ENCODE results near the gene TBL1X.

Gene TBL1X

DNA sequence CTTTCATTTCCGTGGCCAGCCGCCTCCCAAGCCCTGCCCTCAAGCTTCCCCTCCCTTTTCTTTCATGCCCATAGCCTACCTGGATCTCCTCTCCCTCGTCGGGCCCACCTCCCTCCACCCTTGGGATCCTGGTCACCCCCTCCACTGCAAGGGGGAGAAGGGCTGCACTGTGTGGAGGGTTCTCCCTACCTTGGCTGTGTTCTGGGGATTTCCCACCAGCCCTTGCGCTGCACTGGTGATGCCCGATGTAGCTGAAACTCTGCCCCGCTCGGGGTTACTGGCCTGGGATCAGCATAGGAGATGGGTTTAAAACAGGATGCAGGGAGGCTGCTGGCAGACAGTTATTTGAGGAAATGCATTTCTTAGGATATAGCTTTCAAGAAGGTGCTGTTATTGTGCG lies 128.9 kb downstream of the TBL1X start:
- no peak for DNase-seq

DNA sequence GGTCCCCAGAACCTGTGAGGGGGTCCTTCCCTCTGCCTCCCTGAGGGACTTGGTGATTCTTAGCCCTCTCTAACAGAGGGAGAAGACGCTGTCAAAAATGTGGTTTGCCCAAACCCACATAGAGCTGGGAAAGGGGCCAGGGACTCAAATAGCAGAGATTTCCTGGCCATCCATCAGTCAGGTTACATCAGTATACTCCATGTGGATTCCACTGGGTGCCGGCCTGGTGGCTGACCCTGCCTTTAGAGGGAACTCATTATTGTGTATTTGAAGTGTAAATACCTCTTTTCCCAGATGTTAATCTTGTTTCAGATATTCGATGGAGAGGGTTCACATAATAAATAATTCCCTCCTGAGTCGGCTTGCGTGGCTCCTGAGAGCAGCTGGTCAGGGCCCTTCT lies 130.3 kb downstream of the TBL1X start:
- no peak for DNase-seq

DNA sequence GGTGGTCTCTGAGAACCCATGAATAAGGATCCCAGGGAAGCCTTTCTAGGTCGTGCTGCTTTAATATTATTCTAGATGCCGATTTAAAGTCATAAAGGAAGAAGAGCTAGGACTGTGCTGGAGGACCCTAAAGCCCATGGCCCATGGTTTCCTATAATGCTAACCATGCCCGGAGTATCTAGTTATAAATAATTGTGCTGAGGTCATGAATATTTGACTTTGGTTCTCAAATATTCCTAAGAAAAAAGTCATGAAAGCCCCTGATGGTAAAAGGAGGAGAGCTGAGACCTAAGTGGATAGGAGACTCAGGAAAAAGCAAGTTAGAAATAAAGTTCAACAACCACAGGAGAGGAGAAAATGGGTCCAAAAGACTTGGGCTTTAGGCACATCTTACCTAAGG lies 132.0 kb downstream of the TBL1X start:
- DNase-seq = no peak

DNA sequence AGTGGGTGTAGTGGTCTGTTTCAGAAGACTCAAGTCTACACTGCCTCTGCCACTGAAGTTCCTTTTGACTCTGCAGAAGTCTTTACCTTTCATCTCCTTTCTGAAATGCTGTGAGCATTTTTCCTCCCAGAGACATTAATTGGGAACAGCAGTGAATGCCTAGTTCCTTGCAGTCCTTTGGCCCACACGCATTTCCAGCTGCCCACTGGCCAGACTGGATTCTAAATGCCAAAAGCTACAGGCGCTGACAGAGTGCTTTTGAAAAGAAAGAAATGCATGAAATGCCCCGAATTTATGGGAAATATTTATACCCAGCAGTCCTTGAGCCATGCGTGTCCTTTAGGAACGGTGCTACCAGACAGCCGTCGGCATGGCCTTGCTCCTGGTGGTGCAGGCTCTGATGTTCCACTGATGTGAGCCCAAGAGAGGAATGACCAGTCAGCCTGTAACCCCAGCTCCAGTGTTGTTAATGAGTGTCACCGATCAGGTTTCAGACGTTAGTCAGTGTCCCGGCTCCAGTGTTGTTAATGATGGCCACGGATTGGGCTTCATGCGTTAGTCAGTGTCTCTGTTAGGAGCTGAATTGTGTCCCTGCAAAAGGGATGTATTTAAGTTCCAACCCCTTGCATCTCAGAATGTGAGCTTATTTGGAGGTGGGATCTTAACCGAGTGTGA lies 132.6 kb downstream of the TBL1X start:
- no peak for DNase-seq

DNA sequence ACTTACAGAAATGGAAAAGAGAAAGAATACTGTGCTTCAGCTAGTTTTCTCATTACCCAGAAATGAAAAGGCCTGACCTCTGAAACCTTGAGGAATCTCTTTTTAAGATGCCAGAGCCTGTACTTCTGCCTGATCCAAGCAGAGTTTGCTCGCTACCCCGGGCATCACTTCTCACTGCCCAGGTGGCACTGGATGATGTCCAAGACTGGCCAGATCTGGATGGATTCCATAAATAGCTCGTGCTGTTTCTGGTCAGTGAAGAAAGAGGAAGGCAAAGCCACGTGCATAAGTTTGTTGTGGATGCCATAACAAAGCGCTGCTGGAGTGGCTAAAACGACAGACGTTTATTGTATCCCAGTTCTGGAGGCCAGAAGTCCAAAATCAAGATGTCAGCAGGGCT lies 133.5 kb downstream of the TBL1X start:
- no peak for DNase-seq

DNA sequence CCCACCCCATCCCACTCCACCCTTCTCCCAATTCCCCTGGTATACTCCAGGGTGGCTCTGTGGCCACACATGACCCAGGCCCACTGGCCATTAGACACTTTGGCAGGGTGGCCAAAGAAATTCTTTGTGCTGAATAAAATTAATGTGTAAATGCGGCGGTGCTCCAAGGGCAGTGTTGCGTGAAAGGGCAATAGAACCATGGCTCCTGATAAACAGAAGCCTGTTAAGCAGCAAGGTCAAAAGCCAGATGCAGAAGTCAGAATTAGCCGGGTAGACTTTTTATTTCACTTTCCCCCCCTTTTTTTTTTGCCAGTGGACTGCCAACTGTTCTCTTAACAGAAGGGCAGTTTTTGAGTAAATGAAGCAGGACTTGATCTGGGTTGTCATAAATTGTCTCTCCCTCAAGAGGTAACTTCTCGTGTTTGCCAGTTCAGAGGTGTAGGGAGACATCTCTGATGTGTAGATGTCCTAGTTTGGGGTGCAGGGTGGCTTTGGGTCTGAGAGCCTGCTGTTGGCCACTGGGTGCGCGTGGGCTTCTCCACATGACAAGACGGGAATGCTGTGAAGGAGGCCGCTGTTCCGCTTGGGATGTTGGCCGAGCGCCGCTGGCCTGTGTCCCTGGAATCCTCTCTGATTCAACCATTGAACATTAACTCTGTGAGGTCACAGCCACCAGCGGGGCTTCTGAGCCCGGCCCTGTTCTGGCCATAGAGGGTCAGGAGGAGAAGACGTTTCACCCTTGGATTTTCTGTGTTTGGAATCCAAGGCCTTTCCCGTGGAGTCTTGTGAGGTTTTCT lies 139.5 kb downstream of the TBL1X start:
- DNase-seq = no peak

DNA sequence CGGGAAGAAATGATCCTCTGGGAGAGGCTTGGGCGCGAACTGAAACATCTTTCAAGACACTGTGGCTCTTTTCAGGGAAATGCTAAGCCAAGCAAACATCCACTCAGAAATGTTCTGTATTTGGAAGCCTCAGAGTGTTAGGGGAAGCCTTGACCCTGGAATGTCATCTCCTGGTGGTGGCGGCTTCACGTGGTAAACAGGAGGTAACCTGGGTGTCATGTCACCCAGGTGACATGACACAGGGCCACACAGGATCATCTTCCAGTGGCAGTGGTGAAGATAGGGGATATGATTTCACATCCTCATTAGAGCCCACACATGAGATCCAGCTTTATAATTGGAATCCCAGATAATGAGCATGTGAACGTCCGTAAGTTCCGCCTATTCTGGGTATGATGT lies 140.0 kb downstream of the TBL1X start:
- DNase-seq = no peak

DNA sequence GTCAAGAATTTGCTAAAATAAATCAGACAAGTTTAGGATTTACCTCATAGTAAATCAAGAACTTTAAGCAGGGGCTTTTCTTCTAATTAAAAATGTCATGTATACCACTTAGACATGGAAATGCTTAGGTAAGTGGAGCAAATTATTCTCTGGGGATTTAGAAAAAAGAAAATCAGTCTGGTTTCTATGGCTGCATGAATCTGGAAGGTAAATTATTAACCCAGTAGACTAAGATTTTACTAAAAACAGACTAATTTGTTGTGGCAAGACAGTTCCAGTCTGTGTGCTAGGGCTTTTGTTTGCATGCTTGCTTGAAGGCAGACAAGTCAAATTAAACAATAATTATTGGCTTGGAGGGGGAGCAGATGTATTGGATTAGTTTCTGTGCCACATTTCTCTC lies 140.6 kb downstream of the TBL1X start:
- no peak for DNase-seq

DNA sequence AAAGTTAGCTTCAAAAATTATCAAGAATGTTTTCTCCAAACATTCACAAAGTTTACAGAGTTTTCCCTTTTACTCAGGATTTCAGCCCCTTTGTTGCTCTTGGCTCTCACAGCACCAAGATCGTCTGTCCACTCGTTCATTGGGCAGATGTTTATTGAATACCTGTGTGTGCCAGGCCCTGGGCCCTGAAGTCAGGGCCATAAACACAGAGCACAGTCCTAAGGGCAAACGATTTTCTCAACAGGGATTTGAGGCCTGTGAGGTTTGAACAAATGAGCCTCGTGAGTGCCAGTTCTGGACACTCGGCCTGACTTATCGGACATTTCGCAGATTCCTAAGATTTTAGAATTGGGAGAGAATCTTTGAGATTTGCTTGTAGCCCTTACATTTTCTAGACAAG lies 142.1 kb downstream of the TBL1X start:
- DNase-seq = no peak

DNA sequence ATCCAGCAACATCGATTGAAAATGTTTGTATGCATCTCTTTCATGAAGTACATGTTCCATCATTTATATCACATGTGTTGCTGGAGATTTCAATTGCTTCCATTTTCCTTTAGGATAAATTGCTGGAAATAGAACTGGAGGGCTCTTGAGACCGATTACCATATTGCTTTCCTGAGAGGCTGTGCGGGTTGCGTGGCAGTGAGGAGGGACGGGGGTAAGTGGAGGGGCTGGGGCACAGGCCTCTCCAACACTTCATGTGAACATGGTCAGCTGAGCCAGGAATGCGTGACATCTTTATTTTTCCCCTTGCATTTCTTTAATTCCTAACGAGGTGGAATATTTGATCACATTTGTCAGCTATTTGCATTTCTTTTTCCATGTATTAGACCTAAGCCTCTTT lies 144.6 kb downstream of the TBL1X start:
- no peak for DNase-seq

DNA sequence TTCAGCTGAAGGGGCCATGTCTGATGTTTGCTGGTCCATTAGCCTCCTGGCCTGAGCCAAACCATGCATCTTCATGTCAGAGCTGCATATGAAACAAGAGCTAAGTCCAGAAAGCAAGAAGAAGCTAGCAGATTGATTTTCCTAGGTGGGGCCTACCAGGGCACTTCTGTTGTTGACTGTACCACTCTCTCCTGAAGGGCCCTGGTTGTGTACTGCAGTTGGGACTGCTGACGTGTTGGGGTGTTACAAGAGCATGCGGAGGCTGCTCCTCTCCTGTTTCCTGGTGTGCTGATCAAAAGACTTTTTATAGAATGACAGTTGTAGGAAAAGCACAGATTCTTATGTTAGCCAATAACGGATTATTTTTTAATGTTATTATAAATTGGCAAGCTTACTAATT lies 145.1 kb downstream of the TBL1X start:
- DNase-seq = no peak

DNA sequence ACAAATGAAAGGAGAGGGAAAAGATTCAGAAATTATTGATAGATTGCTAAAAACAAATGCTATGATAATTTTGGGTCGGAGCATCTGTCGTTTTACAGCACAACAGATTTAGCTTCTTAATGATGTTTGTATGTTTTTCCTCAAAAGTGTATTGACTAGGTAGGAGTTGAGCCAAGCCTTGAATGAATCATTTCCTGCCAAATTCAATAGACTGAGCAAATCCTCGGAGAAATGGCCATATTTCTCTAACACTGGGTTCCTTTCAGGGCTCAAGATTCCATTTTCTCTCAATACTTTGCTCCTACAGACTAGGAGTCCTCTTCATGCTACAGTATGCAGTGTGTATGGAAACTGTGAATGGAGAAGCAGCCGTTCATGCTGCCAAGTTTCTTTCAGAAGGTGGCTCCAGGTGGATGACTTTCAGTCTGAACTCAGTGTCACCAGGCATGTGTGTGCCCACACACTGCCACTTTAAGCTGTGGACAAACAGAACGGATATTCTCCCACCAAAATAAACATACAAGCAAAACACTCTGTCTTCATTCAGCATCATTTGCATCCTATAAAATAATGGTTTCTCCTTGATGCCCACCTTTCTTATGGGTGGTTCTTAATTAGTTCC lies 146.0 kb downstream of the TBL1X start:
- no peak for DNase-seq

DNA sequence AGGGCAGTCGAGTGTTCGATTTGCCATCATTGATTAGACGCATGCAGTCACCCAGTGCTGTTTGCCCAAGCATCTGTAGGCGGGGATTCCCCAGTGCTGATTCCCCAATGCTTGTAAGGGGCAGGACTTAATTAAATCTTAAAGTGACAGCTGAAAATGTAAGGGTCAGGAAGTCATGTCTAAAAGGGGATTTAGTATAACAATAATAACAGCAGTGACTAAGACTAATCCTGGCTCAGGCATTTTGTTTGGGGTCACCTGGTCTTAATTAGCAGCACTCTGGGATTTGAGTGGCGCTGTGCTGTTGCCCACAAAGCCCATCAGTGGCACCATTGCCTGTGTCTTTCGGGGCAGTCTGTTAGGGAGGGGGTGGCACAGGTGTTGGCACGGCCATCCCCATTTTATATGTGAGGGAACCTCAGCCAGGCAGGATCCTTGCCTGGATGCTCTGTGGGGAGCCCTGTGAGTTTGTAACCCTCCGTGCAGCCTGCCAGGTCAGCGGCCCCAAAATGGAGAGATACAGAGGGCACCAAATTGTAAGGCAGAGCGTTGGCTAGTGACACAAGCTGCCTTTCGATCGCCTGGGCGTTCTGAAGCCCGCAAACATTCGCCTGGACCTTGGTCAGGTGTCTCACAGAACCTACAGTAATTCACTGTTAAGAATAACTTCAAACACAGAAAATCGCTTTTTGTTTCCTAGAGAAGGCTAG lies 146.7 kb downstream of the TBL1X start:
- DNase-seq = no peak

DNA sequence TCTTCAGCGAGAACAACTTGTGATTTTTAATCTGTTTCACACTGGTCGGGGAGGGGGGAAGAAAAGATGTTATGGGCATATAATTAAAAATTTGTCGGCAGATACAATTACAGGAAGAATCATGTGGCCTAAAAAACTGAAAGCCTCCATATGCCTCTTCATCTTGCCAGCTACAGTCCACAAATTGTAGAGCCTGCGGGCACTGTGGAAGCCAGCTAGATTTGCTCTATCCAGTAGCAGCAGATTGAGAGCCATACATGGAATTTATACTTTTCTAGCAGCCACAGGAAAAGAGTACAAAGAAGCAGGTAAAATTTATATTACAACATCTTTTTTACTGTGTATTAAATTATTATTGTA lies 147.3 kb downstream of the TBL1X start:
- DNase-seq = peak; percentile 48

DNA sequence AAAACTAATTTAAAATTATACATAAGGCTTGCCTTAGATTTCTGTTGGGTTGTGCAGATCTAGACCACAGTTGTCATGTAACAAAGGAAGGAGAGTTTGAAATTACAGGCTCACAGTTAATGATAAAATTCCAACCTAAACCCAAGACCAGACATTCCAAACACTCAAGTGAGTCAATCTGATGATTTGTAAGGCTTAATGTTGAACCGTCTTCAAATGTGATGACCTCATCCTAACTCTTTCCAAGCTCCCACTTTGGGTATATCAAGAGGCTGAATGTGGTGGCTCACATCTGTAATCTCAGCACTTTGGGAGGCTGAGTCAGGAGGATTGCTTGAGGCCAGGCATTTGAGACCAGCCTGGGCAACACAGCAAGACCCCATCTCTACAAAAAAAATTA lies 149.2 kb downstream of the TBL1X start:
- no peak for DNase-seq

DNA sequence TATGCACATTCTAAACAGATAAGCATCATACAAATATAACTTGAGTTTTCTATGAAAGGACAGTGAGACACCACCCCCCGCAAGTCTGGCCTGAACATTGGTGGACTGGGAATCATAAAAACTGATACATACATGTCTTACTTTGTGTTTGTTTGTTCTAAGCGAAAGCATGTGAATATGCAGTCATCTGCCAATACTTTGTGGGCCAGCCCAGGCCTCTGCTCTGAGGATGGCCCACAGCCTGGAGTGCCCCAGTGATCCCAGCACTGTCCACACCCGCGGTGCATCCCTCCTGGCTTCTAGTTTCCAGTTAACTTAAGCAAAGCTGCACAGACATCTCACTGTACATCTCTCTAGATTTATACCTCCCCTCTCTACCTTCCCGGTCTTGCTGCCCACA lies 154.3 kb downstream of the TBL1X start:
- no peak for DNase-seq

DNA sequence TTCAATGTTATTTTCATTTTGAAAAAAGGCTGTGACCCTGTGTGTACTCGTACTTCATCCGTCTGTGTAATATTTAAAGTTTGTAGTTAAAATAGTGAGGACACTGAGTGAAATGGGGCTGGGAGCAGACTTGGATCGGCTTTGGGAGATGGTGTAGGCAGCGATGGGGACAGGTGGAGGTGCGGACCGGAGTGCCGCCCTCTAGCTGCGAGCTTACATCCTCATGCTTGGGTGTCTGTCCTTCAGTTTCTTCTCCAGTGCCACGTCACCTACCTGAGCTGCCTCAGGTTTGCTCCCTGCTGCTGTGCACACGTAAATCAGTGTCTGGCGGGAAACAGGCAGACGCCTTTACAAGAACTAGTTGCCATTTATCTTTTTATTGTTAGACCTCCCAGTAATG lies 154.7 kb downstream of the TBL1X start:
- no peak for DNase-seq

DNA sequence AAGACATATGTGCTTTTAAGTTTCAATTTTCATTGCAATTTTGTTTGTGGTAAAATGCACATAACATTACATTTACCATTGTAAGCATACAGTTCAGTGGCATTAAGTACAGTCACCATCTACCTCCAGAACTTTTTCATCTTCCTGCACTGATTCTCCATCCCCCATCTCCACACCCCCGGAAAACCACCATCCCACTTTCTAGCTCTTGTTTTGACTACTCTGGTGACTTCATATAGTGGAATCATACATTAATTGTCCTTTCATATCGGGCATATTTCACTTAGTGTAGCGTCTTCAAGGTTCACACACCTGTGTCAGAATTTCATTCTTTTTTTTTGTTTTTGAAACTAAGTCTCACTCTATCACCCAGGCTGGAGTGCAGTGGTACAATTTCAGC lies 157.3 kb downstream of the TBL1X start:
- no peak for DNase-seq

DNA sequence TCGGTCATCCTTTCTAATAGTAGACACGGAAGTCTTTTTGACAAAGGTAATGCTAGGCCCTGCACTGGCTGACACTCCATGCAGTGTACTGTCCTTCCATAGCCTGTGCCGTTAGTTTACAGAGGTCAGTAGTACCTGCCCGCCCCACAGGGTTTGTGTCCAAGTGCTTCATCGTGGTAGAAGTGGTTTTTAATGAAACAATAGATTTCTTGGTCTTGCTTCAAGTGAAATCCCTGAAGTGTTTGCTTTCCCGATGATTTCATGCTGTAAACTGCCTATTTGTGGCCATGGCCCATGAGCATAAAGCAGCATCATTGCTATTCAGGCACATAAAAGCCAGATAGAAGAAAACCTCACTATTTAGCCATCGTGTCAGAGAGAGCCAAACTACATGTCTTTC lies 161.5 kb downstream of the TBL1X start:
- DNase-seq = no peak

DNA sequence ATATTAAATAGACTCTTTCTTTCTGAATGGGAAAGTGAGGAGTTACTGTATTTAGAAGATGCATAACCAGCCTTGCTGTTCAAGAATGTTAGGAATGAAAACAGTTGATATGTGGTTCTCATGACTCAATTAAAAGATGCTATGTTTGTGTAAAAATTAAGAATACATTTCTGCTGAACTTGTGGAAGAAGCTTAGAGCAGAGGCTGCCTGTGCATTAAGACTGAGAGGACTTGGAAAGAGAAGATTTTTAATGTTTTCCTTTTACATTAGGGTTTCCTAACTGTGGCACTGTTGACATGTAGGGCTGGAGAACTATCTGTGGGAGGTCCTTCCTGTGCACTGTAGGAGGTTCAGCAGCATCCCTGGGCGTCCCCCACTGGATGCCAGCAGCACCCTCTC lies 163.1 kb downstream of the TBL1X start:
- DNase-seq = no peak

DNA sequence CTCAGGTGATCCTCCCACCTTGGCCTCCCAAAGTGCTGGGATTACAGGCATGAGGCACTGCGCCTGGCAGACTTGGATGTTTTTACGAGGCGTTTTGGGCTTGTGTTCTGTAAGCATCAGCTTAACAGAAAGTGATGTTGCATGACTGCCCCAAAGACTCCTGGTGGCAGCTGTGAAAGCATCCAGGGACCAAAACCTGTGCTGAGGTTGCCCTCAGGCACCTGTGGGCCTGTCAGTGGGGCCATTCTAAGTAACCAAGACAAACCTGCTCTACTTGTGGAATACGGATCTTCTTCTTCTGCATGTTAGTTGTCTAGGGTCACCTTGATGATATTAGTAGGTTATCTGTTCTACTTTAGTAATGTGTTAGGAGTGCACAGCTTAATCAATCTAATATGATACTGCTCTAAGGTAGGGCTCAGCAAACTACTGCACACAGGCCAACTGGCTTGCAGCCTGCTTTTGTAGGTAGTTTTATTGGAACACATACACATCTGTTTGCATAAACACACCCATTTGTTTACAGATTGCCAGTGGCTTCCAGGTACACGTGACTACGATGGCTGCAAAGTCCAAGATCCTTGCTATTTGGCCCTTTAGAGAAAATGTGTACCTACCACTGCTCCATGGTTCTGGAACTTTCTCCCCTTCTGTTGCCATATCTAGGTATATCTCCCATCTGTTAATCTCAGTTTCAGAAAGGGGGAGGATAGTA lies 164.1 kb downstream of the TBL1X start:
- no peak for DNase-seq

DNA sequence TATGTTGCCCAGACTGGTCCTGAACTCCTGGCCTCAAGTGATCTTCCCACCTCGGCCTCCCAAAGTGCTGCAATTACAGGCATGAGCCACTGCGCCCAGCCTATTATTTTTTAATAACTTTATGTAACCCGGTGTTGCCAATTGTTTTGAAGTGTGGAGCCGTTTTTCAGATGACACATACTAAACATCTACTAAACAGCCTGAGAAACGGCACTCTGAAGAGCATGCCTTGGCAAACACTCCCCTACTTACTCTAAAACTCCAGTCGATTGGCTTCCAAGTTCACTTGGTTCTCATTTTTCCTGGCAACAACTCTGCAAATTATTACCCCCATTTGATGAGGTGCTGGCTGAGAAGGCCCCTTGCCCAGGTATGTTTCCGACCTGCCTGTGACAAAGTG lies 169.7 kb downstream of the TBL1X start:
- DNase-seq = no peak

DNA sequence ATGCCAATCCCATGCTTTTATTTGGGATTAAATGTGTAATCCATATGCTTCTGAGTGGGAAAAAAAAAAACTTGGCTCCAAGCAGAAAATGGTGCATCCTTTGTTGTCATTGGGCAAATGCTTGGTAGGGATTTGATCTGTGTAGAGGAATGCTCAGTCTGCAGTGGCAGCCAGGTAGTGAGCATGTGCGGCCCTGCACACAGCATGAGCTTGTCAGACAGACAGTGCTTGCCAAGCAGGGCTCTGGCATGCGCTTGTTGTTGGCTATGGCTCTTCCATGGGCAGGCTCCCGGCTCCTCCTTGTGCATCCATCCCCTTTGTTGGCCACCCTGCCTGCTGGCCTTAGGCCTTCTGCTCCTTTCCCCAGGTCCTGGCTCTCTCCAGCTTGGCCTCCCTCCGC lies 170.5 kb downstream of the TBL1X start:
- no peak for DNase-seq

Data from NCI-H2171 treated with DMSO at 0.1 percent for 48 hours (cell line).